MM.1S (cell line): ENCODE measurements around the gene ARGLU1.

Experiments
- DNase-seq: peaks from one replicate; pipeline ENCODE4 v3.0.0-alpha.2; 2015
- H2AFZ ChIP-seq: fragments of 300-600 bp; sonication (generic); 2 replicates; pipeline ENCODE4 v1.6.0; 2016; ENCODE audit warnings: antibody characterized with exemption, low read length
- H3F3A ChIP-seq: fragments of 300-600 bp; sonication (generic); 2 replicates; pipeline ENCODE4 v1.6.1; 2016; ENCODE audit warnings: mild to moderate bottlenecking, antibody characterized with exemption, low read length, moderate library complexity, mixed read lengths; ENCODE audit not compliant: insufficient read depth
- H3K27ac ChIP-seq: fragments of 300-600 bp; sonication (generic); 2 replicates; pipeline ENCODE4 v1.5.1; 2016; ENCODE audit warnings: mild to moderate bottlenecking, low read length
- H3K27me3 ChIP-seq: fragments of 300-600 bp; sonication (generic); replicated peaks from 2 replicates; pipeline ENCODE4 v1.6.0; 2016; ENCODE audit warnings: low read length; ENCODE audit not compliant: insufficient read depth
- H3K36me3 ChIP-seq: fragments of 300-600 bp; sonication (generic); replicated peaks from 2 replicates; pipeline ENCODE4 v1.6.1; 2016; ENCODE audit warnings: mild to moderate bottlenecking, low read length, mixed read lengths; ENCODE audit not compliant: insufficient read depth
- H3K4me1 ChIP-seq: fragments of 300-600 bp; sonication (generic); 2 replicates; pipeline ENCODE4 v1.6.1; 2016; ENCODE audit warnings: low read length, mixed read lengths
- H3K4me2 ChIP-seq: fragments of 300-600 bp; sonication (generic); 2 replicates; pipeline ENCODE4 v1.6.0; 2016; ENCODE audit warnings: low read depth, low read length
- H3K4me3 ChIP-seq: fragments of 300-600 bp; sonication (generic); 2 replicates; pipeline ENCODE4 v1.5.1; 2016; ENCODE audit warnings: low read length, mixed read lengths
- H3K79me2 ChIP-seq: fragments of 300-600 bp; sonication (generic); 2 replicates; pipeline ENCODE4 v1.6.1; 2016; ENCODE audit warnings: mixed run types, low read length, mixed read lengths
- H3K9ac ChIP-seq: fragments of 300-600 bp; sonication (generic); 2 replicates; pipeline ENCODE4 v1.6.1; 2016; ENCODE audit warnings: low read length, mixed read lengths
- H3K9me2 ChIP-seq: fragments of 300-600 bp; sonication (generic); replicated peaks from 2 replicates; pipeline ENCODE4 v1.6.1; 2016; ENCODE audit warnings: mild to moderate bottlenecking, low read length, mixed read lengths; ENCODE audit not compliant: insufficient read depth
- H3K9me3 ChIP-seq: fragments of 300-600 bp; sonication (generic); replicated peaks from 2 replicates; pipeline ENCODE4 v1.6.1; 2016; ENCODE audit warnings: mild to moderate bottlenecking, low read length, mixed read lengths; ENCODE audit not compliant: insufficient read depth
- H4K20me1 ChIP-seq: fragments of 300-600 bp; sonication (generic); 2 replicates; pipeline ENCODE4 v1.6.1; 2016; ENCODE audit warnings: mild to moderate bottlenecking, low read length, moderate library complexity, mixed read lengths; ENCODE audit not compliant: insufficient read depth
- EZH2 ChIP-seq: fragments of 300-600 bp; sonication (generic); optimal IDR thresholded peaks from 2 replicates; pipeline ENCODE3; 2017; ENCODE audit warnings: low read depth, mild to moderate bottlenecking, antibody characterized with exemption, low read length, mixed read lengths
- EZH2phosphoT487 ChIP-seq: fragments of 300-600 bp; sonication (generic); IDR thresholded peaks from 2 replicates; pipeline ENCODE4 v1.6.1; 2018; ENCODE audit warnings: antibody characterized with exemption, low read length
- TF ChIP-seq, protein P1 (sequence below): fragments of 300-600 bp; sonication (generic); IDR thresholded peaks from 2 replicates; pipeline ENCODE4 v1.5.1; 2016; ENCODE audit warnings: antibody characterized with exemption, low read length, mixed read lengths

The ARGLU1 gene

DNA sequence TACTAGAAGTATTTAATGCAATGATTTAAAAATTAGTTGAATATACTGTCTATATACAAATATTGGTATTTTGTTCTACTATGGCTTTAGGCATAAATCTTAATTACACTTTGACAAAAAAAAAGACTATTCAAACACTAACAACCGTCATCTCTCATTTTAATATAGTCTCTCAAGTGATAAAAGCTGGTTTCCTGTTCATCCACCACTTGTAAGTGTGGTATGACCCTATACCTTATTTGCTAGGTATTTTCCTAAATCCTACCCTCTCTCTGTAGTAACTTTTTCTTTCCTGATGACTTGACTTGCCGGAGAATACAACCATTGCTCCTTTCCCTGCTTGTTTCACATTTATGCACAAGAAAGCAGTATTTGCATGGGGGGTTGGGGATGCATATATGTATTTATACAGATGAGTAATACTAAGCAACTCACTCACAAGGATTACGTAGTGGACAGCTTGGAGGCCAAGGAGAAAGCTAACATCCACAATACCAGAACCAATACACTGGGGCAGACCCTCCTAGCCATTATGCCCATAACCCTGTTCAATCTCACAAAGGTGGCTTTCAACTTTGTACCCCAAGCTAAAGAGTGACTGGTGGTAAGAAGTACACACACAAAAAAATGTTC lies 19.8 kb downstream of the ARGLU1 start:
- Histone ChIP-seq H4K20me1 (peaks cover 45% of the 10 kb centered on the region), H3K4me3 (no peak overlapping the region), H3K4me2 (no peak overlapping the region), H3F3A (no peaks in the 10 kb centered on the region), H3K27me3 (no peaks in the 10 kb centered on the region), H3K36me3 (peaks cover 6% of the 10 kb centered on the region; the same call in 1 of the 2 replicates), H3K9ac (no peak overlapping the region), H3K9me2 (no peaks in the 10 kb centered on the region), H3K4me1 (no peaks in the 10 kb centered on the region), H3K79me2 (peaks cover 87% of the 10 kb centered on the region), H2AFZ (no peak overlapping the region), H3K9me3 (no peaks in the 10 kb centered on the region), H3K27ac (no peak overlapping the region)
- DNase-seq = no peak
- TF ChIP-seq, protein P1, sequence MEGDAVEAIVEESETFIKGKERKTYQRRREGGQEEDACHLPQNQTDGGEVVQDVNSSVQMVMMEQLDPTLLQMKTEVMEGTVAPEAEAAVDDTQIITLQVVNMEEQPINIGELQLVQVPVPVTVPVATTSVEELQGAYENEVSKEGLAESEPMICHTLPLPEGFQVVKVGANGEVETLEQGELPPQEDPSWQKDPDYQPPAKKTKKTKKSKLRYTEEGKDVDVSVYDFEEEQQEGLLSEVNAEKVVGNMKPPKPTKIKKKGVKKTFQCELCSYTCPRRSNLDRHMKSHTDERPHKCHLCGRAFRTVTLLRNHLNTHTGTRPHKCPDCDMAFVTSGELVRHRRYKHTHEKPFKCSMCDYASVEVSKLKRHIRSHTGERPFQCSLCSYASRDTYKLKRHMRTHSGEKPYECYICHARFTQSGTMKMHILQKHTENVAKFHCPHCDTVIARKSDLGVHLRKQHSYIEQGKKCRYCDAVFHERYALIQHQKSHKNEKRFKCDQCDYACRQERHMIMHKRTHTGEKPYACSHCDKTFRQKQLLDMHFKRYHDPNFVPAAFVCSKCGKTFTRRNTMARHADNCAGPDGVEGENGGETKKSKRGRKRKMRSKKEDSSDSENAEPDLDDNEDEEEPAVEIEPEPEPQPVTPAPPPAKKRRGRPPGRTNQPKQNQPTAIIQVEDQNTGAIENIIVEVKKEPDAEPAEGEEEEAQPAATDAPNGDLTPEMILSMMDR = no peak
- TF ChIP-seq EZH2 = no peak
- TF ChIP-seq EZH2phosphoT487 = no peak

DNA sequence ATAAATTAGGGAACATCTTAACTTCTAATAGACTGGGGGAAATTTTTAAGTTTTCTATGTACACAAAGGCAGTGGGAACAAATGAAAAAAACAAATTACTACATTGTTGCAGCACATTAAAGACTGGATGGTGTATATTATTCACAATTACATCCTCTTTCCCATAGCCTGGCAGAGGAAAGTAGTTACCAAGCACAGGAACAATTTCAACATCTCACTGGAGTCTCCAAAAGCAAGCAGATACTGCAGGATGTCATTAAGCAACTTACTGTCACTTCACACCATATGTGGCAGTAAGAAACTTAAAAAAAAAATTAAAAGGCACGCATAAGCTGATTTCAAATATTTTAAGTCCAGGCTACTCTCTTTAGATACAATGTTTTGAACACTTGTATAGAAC lies 26.1 kb downstream of the ARGLU1 start:
- no peaks in the 10 kb centered on the region for H3K9me3 ChIP-seq
- no peaks in the 10 kb centered on the region for H3K4me1 ChIP-seq
- no peak overlapping the region for H3K9ac ChIP-seq
- H3K36me3 ChIP-seq = no peaks in the 10 kb centered on the region; the same call in 1 of the 2 replicates
- H4K20me1 ChIP-seq = peaks cover 25% of the 10 kb centered on the region; the same call in 1 of the 2 replicates
- H3K27ac ChIP-seq = no peak overlapping the region
- no peaks in the 10 kb centered on the region for H3K27me3 ChIP-seq
- peaks cover 23% of the 10 kb centered on the region for H3K79me2 ChIP-seq
- no peak overlapping the region for H2AFZ ChIP-seq
- TF ChIP-seq EZH2 (no peak), EZH2phosphoT487 (no peak)
- TF ChIP-seq, protein P1 = no peak
- no peak overlapping the region for H3K4me3 ChIP-seq
- peaks cover 20% of the 10 kb centered on the region for H3F3A ChIP-seq
- no peaks in the 10 kb centered on the region for H3K9me2 ChIP-seq
- H3K4me2 ChIP-seq = no peak overlapping the region
- DNase-seq = no peak

DNA sequence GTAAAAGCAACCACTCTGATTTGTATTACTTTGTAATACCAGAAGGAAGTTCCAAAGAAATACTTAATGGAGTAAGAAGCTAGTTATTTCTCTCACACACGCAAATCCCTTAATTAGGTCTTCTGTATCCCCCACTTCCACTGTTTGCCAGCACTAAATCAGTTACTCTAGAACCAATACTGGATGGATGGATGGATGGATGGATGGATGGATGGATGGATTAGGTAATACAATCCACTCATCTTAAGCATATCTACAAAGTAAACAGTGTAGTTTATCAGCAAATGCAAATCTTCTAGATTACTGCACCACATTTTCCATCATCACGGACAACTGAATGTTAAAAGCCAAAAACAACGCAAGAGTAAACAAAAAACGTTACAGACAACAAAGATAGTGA lies 27.3 kb downstream of the ARGLU1 start:
- TF ChIP-seq, protein P1 = no peak
- TF ChIP-seq EZH2 = no peak
- Histone ChIP-seq H4K20me1 (peaks cover 16% of the 10 kb centered on the region; the same call in 1 of the 2 replicates), H3K9ac (no peak overlapping the region), H3K4me3 (no peak overlapping the region), H3F3A (peaks cover 26% of the 10 kb centered on the region), H3K79me2 (peaks cover 11% of the 10 kb centered on the region), H3K27me3 (no peaks in the 10 kb centered on the region), H3K4me1 (no peaks in the 10 kb centered on the region), H3K4me2 (no peak overlapping the region), H3K9me2 (no peaks in the 10 kb centered on the region), H2AFZ (no peak overlapping the region), H3K27ac (no peak overlapping the region), H3K9me3 (no peaks in the 10 kb centered on the region), H3K36me3 (no peaks in the 10 kb centered on the region; the same call in 1 of the 2 replicates)
- DNase-seq = no peak
